HCT116 (cell line): Measurements from ENCODE around the gene ING3. TPM values are rescaled to one million over a fixed set of nuclear protein-coding genes. Genes with fewer than 3 reads are reported as not detected.

Experiments used
- ATAC-seq: fragments of 200-7000 bp; cut with Tn5 transposase; 2 replicates; pipeline ENCODE4 v1.9.1; 2020; ENCODE audit warnings: mild to moderate bottlenecking, moderate library complexity
- BruUV-seq: library from RNA; stranded (reverse); fragments of 400-500 nt; replicated peaks from 2 replicates; lab custom pipeline; 2021; lab: Mats Ljungman, UMichigan
- CTCF ChIA-PET: fragments of 300-600 bp; sonication (Branson Sonifier 250); formaldehyde crosslinking; loops from one replicate; lab custom pipeline; 2021; ENCODE audit warnings: antibody characterized with exemption; lab: Charles Lee
- POLR2A ChIA-PET: fragments of 300-600, 350-600 bp; sonication (Branson Sonifier 250); formaldehyde crosslinking; loops from one replicate; lab custom pipeline; 2021; ENCODE audit warnings: antibody characterized with exemption; lab: Charles Lee
- RAD21 ChIA-PET, 2 experiments: fragments of 300-600 bp; sonication (Branson Sonifier 250); formaldehyde crosslinking; loops; one replicate each; lab custom pipeline; 2023; ENCODE audit warnings: low total read pairs in 2 of 2; ENCODE audit not compliant: uncharacterized antibody in 2 of 2, unreplicated experiment in 2 of 2, low non-redundant PET in 1 of 2; lab: Charles Lee
- DNase-seq: peaks from one replicate; pipeline ENCODE4 v3.0.0-alpha.2; 2010; ENCODE audit warnings: low read depth, low spot score
- H2AFZ ChIP-seq: fragments of 200-600 bp; shearing (Covaris generic), sonication (generic); 2 replicates; pipeline ENCODE4 v1.6.1; 2017; ENCODE audit warnings: low read depth, mixed run types, mixed read lengths, antibody characterized with exemption, low read length; ENCODE audit not compliant: poor library complexity, severe bottlenecking
- H3K27ac ChIP-seq: 2 replicates; pipeline ENCODE4 v1.5.1; 2012; ENCODE audit warnings: low read depth, low read length
- H3K27me3 ChIP-seq: fragments of 200-600 bp; sonication (generic); 2 replicates; pipeline ENCODE4 v1.6.1; 2016; ENCODE audit warnings: mixed run types, low read length, mixed read lengths; ENCODE audit not compliant: insufficient read depth
- H3K36me3 ChIP-seq, 2 experiments: fragments of 200-500 bp in 1 of 2; fragments of 200-600 bp in 1 of 2; sonication (Bioruptor generic) in 1 of 2; sonication (generic) in 1 of 2; 2 replicates each; pipeline versions ENCODE4 v1.5.1 to v1.6.1; 2014 to 2016; ENCODE audit warnings: low read length in 2 of 2, inconsistent platforms in 1 of 2, mixed read lengths in 1 of 2, mixed run types in 1 of 2; ENCODE audit not compliant: insufficient read depth in 2 of 2, control insufficient read depth in 1 of 2
- H3K4me1 ChIP-seq, 2 experiments: fragments of 200-600 bp in 1 of 2; sonication (generic) in 1 of 2; 2 replicates each; pipeline versions ENCODE4 v1.5.1 to v1.6.1; 2012 to 2017; ENCODE audit warnings: low read length in 2 of 2, inconsistent platforms in 1 of 2, mild to moderate bottlenecking in 1 of 2, mixed read lengths in 1 of 2, mixed run types in 1 of 2, moderate library complexity in 1 of 2; ENCODE audit not compliant: insufficient read depth in 2 of 2, control insufficient read depth in 1 of 2
- H3K4me2 ChIP-seq: fragments of 200-600 bp; sonication (generic); 2 replicates; pipeline ENCODE4 v1.6.1; 2017; ENCODE audit warnings: mixed run types, low read length, mixed read lengths
- H3K4me3 ChIP-seq, 2 experiments: fragments of 200-600 bp in 1 of 2; sonication (generic) in 1 of 2; replicated peaks in 1 of 2; 2 replicates each; pipeline ENCODE4 v1.5.1; 2011 to 2016; ENCODE audit warnings: low read length in 2 of 2, control low read depth in 1 of 2, low read depth in 1 of 2, mild to moderate bottlenecking in 1 of 2, mixed read lengths in 1 of 2, mixed run types in 1 of 2
- H3K79me2 ChIP-seq: fragments of 200-600 bp; sonication (generic); 2 replicates; pipeline ENCODE4 v1.6.1; 2017; ENCODE audit warnings: mild to moderate bottlenecking, mixed run types, low read length, moderate library complexity, mixed read lengths; ENCODE audit not compliant: insufficient read depth
- H3K9ac ChIP-seq: fragments of 200-600 bp; sonication (generic); 2 replicates; pipeline ENCODE4 v1.6.1; 2016; ENCODE audit warnings: low read length, mixed read lengths
- H3K9me2 ChIP-seq: fragments of 200-600 bp; sonication (generic), shearing (Covaris generic); 2 replicates; pipeline ENCODE4 v1.6.1; 2017; ENCODE audit warnings: mixed run types, mild to moderate bottlenecking, moderate library complexity; ENCODE audit not compliant: insufficient read depth
- H3K9me3 ChIP-seq, 2 experiments: fragments of 200-500 bp in 1 of 2; fragments of 200-600 bp in 1 of 2; sonication (Bioruptor generic) in 1 of 2; sonication (generic) in 1 of 2; 2 replicates each; pipeline ENCODE4 v1.6.1; 2014 to 2017; ENCODE audit warnings: low read length in 2 of 2, mixed read lengths in 2 of 2, inconsistent platforms in 1 of 2, low read depth in 1 of 2, mild to moderate bottlenecking in 1 of 2, mixed run types in 1 of 2, moderate library complexity in 1 of 2; ENCODE audit not compliant: control insufficient read depth in 1 of 2, insufficient read depth in 1 of 2
- H4K20me1 ChIP-seq: fragments of 200-600 bp; sonication (generic), shearing (Covaris generic); 2 replicates; pipeline ENCODE4 v1.6.1; 2017; ENCODE audit warnings: mixed run types, mild to moderate bottlenecking, moderate library complexity; ENCODE audit not compliant: insufficient read depth
- CBX3 ChIP-seq: IDR thresholded peaks from 2 replicates; pipeline ENCODE4 v1.6.1; 2012; ENCODE audit warnings: low read depth
- CEBPB ChIP-seq: IDR thresholded peaks from 2 replicates; pipeline ENCODE4 v1.6.1; 2012; ENCODE audit warnings: low read depth
- CTCF ChIP-seq, 3 experiments: fragments of 200-600 bp in 1 of 3; sonication (generic) in 1 of 3; IDR thresholded peaks in 2 of 3; conservative IDR thresholded peaks in 1 of 3; 2 replicates each; pipeline ENCODE4 v1.5.1; 2012 to 2017; ENCODE audit warnings: low read depth in 2 of 3, low read length in 2 of 3, antibody characterized with exemption in 1 of 3, borderline replicate concordance in 1 of 3, control low read depth in 1 of 3, mild to moderate bottlenecking in 1 of 3, mixed read lengths in 1 of 3, mixed run types in 1 of 3, moderate library complexity in 1 of 3; ENCODE audit not compliant: insufficient read depth in 1 of 3
- EGR1 ChIP-seq: IDR thresholded peaks from 2 replicates; pipeline ENCODE4 v1.6.1; 2012; ENCODE audit warnings: low read depth
- EZH2 ChIP-seq: fragments of 200-600 bp; sonication (generic); IDR thresholded peaks from 2 replicates; pipeline ENCODE4 v1.6.1; 2017; ENCODE audit warnings: antibody characterized with exemption, mixed run types
- EZH2phosphoT487 ChIP-seq: fragments of 200-600 bp; IDR thresholded peaks from 2 replicates; pipeline ENCODE4 v1.6.1; 2018; ENCODE audit warnings: antibody characterized with exemption, borderline replicate concordance
- FOSL1 ChIP-seq: IDR thresholded peaks from 2 replicates; pipeline ENCODE4 v1.6.1; 2012; ENCODE audit warnings: low read depth
- JUND ChIP-seq: IDR thresholded peaks from 2 replicates; pipeline ENCODE4 v1.6.1; 2012
- MAX ChIP-seq: IDR thresholded peaks from 2 replicates; pipeline ENCODE4 v1.6.1; 2012
- RAD21 ChIP-seq: IDR thresholded peaks from 2 replicates; pipeline ENCODE4 v1.6.1; 2012; ENCODE audit warnings: low read depth, mild to moderate bottlenecking
- REST ChIP-seq: IDR thresholded peaks from 2 replicates; pipeline ENCODE4 v1.6.1; 2012; ENCODE audit warnings: low read depth
- SP1 ChIP-seq: IDR thresholded peaks from 2 replicates; pipeline ENCODE4 v1.6.1; 2012; ENCODE audit warnings: low read depth
- SRF ChIP-seq: IDR thresholded peaks from 2 replicates; pipeline ENCODE4 v1.6.1; 2012; ENCODE audit warnings: low read depth
- YY1 ChIP-seq: IDR thresholded peaks from 2 replicates; pipeline ENCODE4 v1.6.1; 2011; ENCODE audit warnings: low read length, low read depth, moderate library complexity, mild to moderate bottlenecking; ENCODE audit not compliant: insufficient replicate concordance; ENCODE audit errors: extremely low read depth
- ZFX ChIP-seq: fragments of 450-650 bp; IDR thresholded peaks from 2 replicates; pipeline ENCODE4 v1.6.1; 2017
- intact Hi-C: fragments of 100-400 bp; cut with micrococcal nuclease; formaldehyde crosslinking; loops from 2 replicates; pipeline ENCODE4 v1.10.0; 2022
- total RNA-seq: library from RNA; stranded (reverse); gene quantifications from one replicate; pipeline ENCODE4 v1.2.1, GENCODE V29; 2021; ENCODE audit not compliant: unreplicated experiment

Gene ING3
- total RNA-seq, 1 experiment from 2014 or later = 16.2 TPM

- CTCF ChIA-PET = no interaction called here
Observed at GRCh38 chr7:120920591-120921274, 29.8 kb upstream of the ING3 start.

More at GRCh38 chr7:120920591-120921274, 29.8 kb upstream of the ING3 start:
- BruUV-seq = no TSS peak
- Histone ChIP-seq H3K27me3 (no peaks in the 10 kb centered on the region), H3K4me1 (no peaks in the 10 kb centered on the region), H3K79me2 (no peaks in the 10 kb centered on the region), H3K9me2 (no peaks in the 10 kb centered on the region), H3K36me3 (no peaks in the 10 kb centered on the region), H2AFZ (no peak overlapping the region), H3K4me2 (no peak overlapping the region), H3K9ac (no peak overlapping the region), H3K4me3 (no peak overlapping the region), H4K20me1 (no peaks in the 10 kb centered on the region)
- no peak for ATAC-seq
- ChIA-PET POLR2A (no interaction called here), RAD21 (no interaction called here)
- intact Hi-C loops = no loop called here
- no peak for DNase-seq
- no peak for TF ChIP-seq EZH2phosphoT487
- no peak for TF ChIP-seq CTCF (IDR thresholded peaks at IDR 0.05 in 2 of 3, conservative IDR thresholded peaks at IDR 0.05 in 1 of 3; ENCODE audit: borderline replicate concordance in 1 of 3, insufficient read depth in 1 of 3, low read depth in 2 of 3, low read length in 2 of 3)
- TF ChIP-seq CBX3 = no peak
- no peak for TF ChIP-seq RAD21
- TF ChIP-seq SP1 = no peak
- TF ChIP-seq SRF = no peak
- TF ChIP-seq EZH2 = no peak
- no peak for TF ChIP-seq ZFX
- TF ChIP-seq MAX = no peak
- TF ChIP-seq CEBPB = no peak
- no peak for TF ChIP-seq REST
- no peak for TF ChIP-seq FOSL1
- TF ChIP-seq YY1 = no peak
- TF ChIP-seq JUND = no peak
- TF ChIP-seq EGR1 = no peak
- TF ChIP-seq, all 23 proteins: peak for 0
- Histone ChIP-seq H3K9me3 (no peaks in the 10 kb centered on the region), H3K27ac (no peak overlapping the region)
